Measurements from ENCODE around the gene C1orf35.

DNA sequence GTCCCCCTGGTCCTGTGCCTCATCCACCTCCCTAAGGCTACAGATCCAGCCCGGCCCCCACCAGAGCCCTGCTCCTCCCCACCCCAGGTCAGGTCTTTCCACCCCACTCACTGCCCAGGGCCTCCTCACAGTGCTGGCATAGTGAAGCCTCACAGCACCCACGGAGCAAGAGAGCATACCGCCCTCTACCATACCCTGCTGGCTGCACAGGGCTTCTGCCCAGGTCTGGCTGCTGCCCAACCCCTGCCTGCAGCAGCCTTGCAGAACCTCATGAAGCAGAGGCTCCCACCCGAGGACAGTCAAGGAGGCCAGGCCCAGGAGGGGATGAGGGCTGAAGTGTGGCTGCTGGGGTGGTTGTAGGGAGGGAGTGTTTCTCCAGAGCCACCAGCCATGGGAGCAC is 40.3 kb downstream of the C1orf35 start:
- TF ChIP-seq, protein P1, sequence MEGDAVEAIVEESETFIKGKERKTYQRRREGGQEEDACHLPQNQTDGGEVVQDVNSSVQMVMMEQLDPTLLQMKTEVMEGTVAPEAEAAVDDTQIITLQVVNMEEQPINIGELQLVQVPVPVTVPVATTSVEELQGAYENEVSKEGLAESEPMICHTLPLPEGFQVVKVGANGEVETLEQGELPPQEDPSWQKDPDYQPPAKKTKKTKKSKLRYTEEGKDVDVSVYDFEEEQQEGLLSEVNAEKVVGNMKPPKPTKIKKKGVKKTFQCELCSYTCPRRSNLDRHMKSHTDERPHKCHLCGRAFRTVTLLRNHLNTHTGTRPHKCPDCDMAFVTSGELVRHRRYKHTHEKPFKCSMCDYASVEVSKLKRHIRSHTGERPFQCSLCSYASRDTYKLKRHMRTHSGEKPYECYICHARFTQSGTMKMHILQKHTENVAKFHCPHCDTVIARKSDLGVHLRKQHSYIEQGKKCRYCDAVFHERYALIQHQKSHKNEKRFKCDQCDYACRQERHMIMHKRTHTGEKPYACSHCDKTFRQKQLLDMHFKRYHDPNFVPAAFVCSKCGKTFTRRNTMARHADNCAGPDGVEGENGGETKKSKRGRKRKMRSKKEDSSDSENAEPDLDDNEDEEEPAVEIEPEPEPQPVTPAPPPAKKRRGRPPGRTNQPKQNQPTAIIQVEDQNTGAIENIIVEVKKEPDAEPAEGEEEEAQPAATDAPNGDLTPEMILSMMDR (IDR thresholded peaks at IDR 0.05), result no peak
- no peak for TF ChIP-seq EZH2 (IDR thresholded peaks at IDR 0.05)
- no peak for TF ChIP-seq EZH2phosphoT487 (IDR thresholded peaks at IDR 0.05)

Measured in neural progenitor cell (in vitro differentiated cells).